Stimulated activated CD4-positive, alpha-beta T cell treated with anti-CD3 and anti-CD28 coated beads, Interleukin-1b, Interleukin-23, amount 100 ng/mL, for 48 hours (primary cell): Measurements from ENCODE around the gene ISOC2.
"Not testable (repeated sequence)": the region's sequence is repeated elsewhere in the genome, so short reads cannot be mapped to it uniquely, and the experiment has no call there.

Experiments used
- DNase-seq: peaks from one replicate; pipeline ENCODE4 v3.0.0-alpha.2; 2020

ISOC2 gene

GRCh38 chr19:55456347-55456746 is 5.1 kb downstream of the ISOC2 start:
- no peak for DNase-seq

- no peak for DNase-seq
Observed at GRCh38 chr19:55455576-55456235, 5.7 kb downstream of the ISOC2 start.

GRCh38 chr19:55454787-55455243 is 6.6 kb downstream of the ISOC2 start:
- peak; percentile 52 for DNase-seq

GRCh38 chr19:55453511-55454260 is 7.8 kb downstream of the ISOC2 start:
- DNase-seq, result no peak

- peak; percentile 64 for DNase-seq
Observed at GRCh38 chr19:55452749-55453346, 8.6 kb downstream of the ISOC2 start.

- DNase-seq, result no peak
Observed at GRCh38 chr19:55451965-55452748, 9.3 kb downstream of the ISOC2 start.

- no peak for DNase-seq
Observed at GRCh38 chr19:55451163-55451964, 10.1 kb downstream of the ISOC2 start.

- DNase-seq, result no peak
Observed at GRCh38 chr19:55449469-55449868, 12.0 kb downstream of the ISOC2 start.

- not testable (repeated sequence) for DNase-seq
Observed at GRCh38 chr19:55448175-55448490, 13.3 kb downstream of the ISOC2 start.

GRCh38 chr19:55447421-55448174 is 13.8 kb downstream of the ISOC2 start:
- DNase-seq, result no peak

- no peak for DNase-seq
Observed at GRCh38 chr19:55446060-55446459, 15.4 kb downstream of the ISOC2 start.

GRCh38 chr19:55444646-55445045 is 16.8 kb downstream of the ISOC2 start:
- no peak for DNase-seq

GRCh38 chr19:55443824-55444480 is 17.5 kb downstream of the ISOC2 start:
- no peak for DNase-seq

- DNase-seq, result no peak
Observed at GRCh38 chr19:55443045-55443823, 18.2 kb downstream of the ISOC2 start, which contains the start of gene SHISA7. Gene SHISA7 (minus strand): TSS chr19:55443300. CDS start chr19:55442863, 437 bp downstream.

GRCh38 chr19:55442372-55442961 is 19.0 kb downstream of the ISOC2 start:
- DNase-seq, result no peak

- DNase-seq, result no peak
Observed at GRCh38 chr19:55441692-55442321, 19.6 kb downstream of the ISOC2 start.

GRCh38 chr19:55441319-55441691 is 20.1 kb downstream of the ISOC2 start:
- DNase-seq, result no peak

GRCh38 chr19:55440411-55441105 is 20.9 kb downstream of the ISOC2 start:
- no peak for DNase-seq

- no peak for DNase-seq
Observed at GRCh38 chr19:55439052-55439451, 22.4 kb downstream of the ISOC2 start.
